ENCODE measurements around the gene GABRQ.
"Not testable (repeated sequence)": the region's sequence is repeated elsewhere in the genome, so short reads cannot be mapped to it uniquely, and the experiment has no call there.

The GABRQ gene

DNA sequence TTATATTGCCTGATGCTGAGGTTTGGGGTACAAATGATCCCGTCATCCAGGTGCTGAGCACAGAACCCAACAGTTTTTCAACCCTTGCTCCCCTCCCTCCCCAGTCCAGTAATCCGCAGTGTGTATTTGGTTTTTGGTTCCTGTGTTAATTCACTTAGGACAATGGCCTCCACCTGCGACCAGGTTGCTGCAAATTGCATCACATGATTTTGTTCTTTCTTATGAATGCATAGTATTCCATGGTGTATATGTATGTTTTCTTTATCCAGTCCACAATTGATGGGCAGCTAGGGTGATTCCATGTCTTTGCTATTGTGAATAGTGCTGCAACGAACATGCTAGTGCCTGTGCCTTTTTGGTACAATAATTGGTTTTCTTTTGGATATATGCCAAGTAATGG lies 25.4 kb downstream of the GABRQ start:
- no peak for DNase-seq

DNA sequence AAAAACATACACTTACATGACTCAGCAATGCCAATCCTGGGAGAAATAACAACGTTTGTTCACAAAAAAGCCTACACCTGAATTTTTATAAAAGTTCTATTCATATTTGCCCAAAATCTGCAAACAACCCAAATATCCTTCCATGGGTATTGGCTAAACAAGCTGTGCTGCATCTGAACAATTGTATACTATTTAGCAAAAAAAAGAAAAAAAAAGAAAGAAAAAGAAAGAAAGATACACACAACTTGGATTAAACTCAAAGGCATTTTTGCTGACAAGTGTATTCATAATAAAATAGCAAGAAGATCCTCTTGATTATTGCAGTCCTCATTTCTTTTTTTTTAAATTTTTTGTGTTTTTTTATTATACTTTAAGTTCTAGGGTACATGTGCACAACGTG lies 36.4 kb downstream of the GABRQ start:
- DNase-seq, result no peak

DNA sequence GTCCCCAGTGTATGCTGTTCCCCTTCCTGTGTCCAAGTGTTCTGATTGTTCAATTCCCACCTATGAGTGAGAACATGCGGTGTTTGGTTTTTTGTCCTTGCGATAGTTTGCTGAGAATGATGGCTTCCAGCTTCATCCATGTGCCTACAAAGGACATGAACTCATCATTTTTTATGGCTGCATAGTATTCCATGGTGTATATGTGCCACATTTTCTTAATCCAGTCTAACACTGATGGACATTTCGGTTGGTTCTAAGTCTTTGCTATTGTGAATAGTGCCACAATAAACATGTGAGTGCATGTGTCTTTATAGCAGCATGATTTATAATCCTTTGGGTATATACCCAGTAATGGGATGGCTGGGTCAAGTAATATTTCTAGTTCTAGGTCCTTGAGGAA lies 37.0 kb downstream of the GABRQ start:
- not testable (repeated sequence) for DNase-seq

DNA sequence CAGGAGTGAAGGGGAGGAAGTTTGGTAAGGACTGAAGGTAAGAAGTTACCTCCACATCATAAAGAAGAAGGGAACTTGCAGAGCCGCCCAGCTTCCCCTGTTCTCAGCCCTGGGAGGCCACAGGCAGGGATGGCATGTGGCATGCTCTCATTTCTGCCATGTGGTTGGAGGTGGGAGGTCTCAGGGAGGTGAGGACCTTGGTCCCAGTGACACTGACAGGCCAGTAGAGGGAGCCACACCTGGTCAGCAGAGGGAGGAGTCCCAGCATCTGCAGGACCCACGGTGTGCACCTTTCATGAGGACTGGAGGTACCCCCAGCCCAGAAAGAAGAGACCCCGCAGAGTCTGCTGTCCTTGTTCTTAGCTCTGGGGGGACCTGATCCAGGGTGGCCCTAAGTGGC lies 43.3 kb downstream of the GABRQ start:
- not testable (repeated sequence) for DNase-seq

DNA sequence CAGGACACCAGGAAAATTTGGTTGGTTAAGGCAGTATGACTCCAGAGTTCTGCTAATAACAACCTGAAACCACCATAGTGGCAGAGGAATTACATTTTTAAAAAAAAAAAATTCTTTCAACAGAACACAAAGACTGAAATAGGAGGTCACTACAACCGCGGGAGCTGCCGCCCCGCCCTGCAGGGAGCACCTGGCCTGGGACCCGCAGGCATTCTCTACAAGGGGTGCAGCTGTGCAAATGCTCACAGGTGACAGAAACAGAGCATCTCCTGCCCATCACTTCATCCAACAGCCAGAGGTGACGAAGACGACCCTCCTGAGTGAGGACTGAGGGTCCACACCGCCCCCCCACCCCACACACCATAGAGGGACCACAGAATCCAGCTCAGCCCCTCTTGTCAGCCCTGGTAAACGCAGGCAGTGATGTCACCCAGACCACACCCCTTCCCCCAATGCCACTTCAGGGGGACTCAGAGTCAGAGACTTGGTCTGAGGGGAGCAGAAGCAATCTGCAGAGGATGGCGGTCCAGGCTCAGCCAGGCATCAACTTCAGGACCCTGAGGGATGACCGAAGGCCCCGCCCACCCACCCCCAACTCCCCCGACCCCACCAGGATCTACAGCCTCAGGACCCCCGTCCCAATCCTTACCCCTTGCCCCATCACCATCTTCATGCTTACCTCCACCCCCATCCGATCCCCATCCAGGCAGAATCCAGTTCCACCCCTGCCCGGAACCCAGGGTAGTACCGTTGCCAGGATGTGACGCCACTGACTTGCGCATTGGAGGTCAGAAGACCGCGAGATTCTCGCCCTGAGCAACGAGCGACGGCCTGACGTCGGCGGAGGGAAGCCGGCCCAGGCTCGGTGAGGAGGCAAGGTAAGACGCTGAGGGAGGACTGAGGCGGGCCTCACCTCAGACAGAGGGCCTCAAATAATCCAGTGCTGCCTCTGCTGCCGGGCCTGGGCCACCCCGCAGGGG lies 60.5 kb downstream of the GABRQ start, which contains the start of gene MAGEA3:
TSS of gene MAGEA3 (plus strand) at position 843 of the 980 bp plus-strand sequence. CDS start 2,039 bp downstream, outside the sequence.
- not testable (repeated sequence) for DNase-seq

DNA sequence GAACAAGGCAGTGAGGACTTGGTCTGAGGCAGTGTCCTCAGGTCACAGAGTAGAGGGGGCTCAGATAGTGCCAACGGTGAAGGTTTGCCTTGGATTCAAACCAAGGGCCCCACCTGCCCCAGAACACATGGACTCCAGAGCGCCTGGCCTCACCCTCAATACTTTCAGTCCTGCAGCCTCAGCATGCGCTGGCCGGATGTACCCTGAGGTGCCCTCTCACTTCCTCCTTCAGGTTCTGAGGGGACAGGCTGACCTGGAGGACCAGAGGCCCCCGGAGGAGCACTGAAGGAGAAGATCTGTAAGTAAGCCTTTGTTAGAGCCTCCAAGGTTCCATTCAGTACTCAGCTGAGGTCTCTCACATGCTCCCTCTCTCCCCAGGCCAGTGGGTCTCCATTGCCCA lies 62.7 kb downstream of the GABRQ start:
- DNase-seq, result not testable (repeated sequence)

DNA sequence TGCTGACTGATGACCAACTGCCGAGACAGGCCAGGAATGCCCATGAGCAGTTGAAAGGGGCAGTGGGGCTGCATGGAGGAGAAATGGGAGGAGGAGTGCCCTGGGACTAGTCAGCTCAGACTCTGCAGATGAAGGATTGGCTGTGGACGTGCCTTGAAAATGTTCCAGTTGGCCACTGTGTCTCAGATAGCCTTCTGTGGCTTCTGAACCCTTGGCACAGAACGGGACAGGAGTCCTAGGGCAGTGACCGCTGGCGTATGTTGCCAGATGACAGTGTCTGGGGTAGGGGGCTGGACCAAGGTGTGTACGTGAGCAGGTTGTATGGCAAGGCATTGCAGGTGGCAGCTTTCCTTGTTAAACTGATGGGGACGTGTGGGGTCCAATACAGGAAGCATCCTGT lies 68.8 kb downstream of the GABRQ start:
- not testable (repeated sequence) for DNase-seq

Data from right forelimb (tissue), 1 donor.